Stimulated activated CD8-positive, alpha-beta memory T cell treated with anti-CD3 and anti-CD28 coated beads, Interleukin-4, amount 100 ng/mL, for 48 hours (primary cell): Measurements from ENCODE around the gene ZC3H8.
A peak's percentile ranks its signal among the peaks of the same experiment; 100 is the strongest.

Experiments used
- DNase-seq: peaks from one replicate; pipeline ENCODE4 v3.0.0-alpha.2; 2020

Gene ZC3H8

DNA sequence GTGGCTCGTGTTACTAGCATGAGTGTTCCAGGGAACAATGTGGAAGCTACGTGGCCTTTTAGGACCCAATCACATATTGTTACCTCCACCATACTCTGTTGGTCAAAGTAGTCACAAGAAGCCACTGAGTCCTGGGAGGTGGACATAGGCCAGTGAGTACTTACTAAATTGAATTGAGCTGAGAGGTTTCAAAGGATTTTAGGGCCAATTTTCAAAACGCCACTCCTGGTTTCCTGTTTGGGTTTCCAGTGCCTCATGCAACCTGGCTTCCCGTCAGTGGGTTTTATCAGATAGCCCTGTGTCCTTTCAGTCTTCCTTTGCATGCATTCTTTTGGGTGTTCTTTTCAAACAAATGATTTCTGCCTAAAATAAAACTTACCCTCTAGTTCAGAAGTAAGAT is 60.4 kb downstream of the ZC3H8 start:
- no peak for DNase-seq

DNA sequence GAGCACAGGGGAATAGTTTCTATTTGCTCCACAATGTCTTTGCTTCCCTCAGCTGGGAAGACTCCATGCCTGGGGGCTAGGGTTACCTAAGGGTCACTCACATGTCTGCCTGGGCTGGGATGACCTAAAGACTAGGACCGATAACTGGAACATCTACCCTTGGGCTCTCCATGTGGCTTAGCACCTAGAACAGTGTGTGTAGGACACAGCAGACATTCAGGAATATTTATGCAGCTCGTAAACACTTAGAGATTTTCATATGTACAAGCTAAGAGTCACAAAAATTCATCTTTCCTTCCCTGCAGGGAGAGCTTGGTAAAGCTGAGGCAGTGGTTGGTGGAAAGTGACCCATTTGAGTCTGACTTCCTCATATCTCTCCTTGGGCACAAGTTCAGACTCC is 60.8 kb downstream of the ZC3H8 start:
- no peak for DNase-seq

DNA sequence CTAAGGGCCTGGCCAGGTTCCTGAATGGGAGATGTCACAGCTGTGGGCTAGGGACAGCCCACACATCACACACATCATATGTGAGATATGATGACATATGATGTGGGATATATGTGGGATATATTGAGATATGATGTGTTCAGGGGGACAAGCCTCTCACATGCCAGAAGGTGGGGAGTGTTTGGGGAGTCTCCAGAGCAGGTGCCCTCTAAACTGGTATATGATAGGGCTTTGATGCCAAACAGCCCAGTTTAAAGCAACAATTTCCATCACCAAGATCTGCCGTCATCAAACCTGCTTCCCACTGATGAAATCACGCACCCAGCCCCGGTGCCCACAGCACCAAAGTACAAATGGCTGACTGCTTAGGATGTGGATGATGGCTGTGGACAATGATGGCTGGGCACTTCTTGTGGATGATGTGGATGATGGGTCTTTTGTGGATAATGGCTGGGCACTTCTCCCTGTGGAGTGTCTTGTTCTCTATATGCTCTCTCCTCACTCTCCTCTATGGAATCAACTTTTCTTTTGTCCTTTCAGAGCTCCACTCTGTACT is 65.8 kb downstream of the ZC3H8 start:
- DNase-seq: no peak

GRCh38 chr2:112187805-112188596 is 66.8 kb downstream of the ZC3H8 start:
- DNase-seq: peak; percentile 82

DNA sequence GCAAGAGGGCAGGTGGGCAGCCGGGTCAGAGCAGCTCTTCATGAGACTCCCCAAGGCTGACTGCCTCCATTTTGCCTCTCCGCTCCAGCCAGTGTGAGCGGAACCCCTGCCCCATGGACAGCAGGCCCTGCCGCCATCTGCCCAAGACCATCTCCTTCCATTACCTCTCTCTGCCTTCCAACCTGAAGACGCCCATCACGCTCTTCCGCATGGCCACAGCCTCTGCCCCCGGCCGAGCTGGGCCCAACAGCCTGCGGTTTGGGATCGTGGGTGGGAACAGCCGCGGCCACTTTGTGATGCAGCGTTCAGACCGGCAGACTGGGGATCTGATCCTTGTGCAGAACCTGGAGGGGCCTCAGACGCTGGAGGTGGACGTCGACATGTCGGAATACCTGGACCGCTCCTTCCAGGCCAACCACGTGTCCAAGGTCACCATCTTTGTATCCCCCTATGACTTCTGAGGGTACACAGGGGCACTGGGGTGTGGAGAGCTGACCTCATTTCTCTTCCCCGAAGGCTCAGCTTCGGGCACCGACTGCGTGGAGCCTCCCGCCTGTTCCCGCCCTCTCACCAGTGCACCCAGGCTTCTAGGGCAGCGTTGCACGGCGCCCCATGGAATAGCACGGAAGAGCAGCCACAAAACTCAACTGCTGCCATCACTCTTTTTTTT is 67.7 kb downstream of the ZC3H8 start:
- no peak for DNase-seq

DNA sequence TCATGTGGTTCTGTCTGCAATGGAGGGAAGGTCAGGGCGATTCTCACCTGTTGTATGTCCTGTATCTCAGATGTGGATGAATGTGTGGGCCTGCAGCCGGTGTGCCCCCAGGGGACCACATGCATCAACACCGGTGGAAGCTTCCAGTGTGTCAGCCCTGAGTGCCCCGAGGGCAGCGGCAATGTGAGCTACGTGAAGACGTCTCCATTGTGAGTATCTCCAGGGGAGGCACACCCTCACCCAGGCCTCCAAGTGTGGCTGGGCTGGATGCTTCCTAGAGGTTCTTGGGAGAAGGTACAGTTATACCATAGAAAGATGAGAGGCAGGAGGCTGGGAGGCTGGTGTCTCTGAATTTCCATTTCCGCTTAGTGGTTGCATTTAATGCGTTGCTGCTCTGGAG is 69.7 kb downstream of the ZC3H8 start:
- no peak for DNase-seq

DNA sequence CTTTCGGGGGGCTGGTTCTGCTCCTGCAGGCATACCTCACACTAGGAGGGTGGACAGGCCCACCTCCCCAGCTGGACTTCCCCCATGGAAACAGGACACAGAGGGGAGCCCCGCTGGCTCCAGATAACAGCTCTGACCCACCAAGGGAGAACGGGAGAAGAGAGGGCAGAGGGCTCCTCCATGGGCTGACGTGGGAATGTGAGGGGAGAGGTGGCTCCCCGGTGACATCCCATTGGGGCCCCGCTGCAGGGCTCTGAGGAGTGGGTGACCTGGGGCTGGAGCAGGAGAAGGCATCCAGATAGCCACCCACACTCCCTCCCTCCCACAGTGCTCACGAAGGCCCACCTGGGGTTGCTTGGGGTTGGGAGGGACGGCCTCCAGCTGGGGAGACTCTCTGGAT is 70.7 kb downstream of the ZC3H8 start:
- no peak for DNase-seq

GRCh38 chr2:112183327-112184025 is 71.4 kb downstream of the ZC3H8 start:
- no peak for DNase-seq

DNA sequence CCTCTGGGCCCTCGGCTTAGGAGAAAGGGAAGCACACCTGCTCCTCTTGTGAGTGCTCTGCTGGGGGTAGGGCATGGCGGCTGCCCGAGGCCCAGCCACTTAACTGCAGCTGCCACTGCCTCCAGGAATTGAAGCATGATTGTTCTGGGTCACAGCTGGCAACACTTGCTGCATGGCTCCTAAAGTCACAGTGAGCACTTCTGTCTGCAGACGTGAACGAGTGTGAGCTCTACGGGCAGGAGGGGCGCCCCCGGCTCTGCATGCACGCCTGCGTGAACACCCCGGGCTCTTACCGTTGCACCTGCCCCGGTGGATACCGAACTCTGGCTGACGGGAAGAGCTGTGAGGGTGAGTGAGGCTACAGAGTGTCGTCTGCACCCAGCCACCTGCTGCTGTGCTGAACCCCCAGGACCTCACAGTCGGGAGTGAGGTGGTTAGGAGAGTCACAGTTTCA is 72.2 kb downstream of the ZC3H8 start:
- no peak for DNase-seq

DNA sequence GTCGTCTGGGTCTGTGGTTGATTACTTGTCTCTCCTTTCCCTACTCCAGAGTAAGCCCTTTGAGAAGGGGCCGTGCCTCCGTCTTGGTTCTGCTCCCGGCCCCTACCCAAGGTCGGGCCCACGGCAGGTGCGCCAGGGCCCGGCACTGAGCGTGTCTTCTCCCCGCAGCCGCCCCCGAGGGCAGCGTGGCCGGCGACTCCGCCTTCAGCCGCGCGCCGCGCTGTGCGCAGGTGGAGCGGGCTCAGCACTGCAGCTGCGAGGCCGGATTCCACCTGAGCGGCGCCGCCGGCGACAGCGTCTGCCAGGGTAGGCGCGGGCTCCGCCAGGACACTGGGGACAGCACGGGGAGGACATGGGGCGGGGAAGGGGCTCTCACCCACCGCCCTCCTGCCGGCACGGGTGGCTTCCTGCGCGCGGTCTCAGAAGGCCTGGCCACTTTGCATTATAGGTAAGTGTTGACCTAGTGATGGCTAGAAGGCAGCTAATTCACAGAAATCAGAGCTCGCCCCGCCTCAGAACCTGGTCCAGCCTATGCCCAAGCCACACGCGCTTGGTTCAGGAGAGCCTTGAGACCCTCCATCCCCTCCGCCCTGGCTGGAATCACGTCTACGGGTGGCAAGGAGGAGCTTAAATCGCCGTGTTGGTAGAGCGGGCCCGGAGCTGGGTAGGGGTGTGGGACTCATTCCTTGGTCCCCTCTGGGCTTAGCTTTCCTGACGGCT is 73.1 kb downstream of the ZC3H8 start:
- DNase-seq: no peak

DNA sequence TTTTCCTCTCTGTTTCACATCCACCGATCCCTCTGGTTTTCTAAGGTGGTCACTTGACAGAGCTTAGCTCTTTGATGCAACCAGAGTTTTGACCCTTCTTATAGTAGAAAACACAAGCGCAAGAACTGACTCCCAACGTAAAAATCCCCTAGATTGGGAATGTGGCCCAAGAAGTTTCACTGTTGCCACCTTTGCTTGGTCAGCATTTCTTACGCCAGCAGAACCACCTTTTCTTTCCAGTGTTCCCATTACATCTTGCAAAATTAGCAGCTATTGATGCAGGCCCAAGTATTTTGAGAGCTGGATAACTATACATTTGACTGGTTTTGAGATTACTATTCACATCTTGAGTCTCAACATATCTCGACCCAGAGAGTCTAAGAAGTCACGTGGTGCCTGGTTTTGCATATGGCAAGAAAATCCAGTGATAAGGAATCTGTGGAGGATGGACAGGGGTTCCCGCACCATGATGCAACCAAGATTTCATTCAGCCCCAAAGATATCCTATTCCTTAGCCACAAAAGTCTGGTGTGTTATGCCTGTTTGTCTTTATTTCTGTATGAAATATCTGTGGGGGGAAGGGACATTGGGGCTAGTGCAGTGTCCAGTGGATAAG is 78.8 kb downstream of the ZC3H8 start:
- no peak for DNase-seq

- DNase-seq: no peak
Measured at GRCh38 chr2:112175333-112175732, 79.5 kb downstream of the ZC3H8 start.

- DNase-seq: no peak
Measured at GRCh38 chr2:112174383-112174782, 80.5 kb downstream of the ZC3H8 start.

GRCh38 chr2:112173646-112174319 is 81.1 kb downstream of the ZC3H8 start:
- no peak for DNase-seq

- no peak for DNase-seq
Measured at GRCh38 chr2:112170495-112170894, 84.3 kb downstream of the ZC3H8 start.

DNA sequence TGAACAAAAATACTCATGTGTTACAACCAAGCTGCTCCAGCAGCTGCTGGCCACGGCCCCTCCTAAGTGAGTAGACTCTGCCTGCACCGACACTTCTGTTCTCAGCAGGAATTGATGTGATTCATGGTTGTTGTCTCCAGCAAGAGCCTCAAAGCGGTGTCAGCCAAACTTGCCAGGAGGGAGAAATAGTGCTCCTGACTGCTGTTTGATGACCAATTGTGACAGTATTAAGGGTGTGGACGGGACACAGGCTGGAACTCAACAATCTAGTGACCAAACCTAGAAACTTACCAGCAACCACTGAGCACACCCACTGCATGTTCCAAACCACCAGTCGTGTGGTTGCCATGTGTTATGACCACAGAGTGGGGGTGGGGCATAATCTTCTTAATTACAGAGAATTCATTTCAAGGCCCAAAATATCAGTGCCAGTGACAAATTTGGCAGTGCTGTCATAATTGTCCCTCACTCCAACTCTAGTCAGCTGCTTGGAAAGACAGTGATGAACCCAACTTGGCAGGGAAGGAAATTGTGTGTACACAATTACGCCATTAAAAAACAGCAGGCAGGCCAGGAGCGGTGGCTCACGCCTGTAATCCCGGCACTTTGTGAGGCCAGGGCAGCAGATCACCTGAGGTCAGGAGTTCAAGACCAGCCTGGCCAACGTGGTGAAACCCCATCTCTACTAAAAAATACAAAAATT is 86.3 kb downstream of the ZC3H8 start:
- no peak for DNase-seq

DNA sequence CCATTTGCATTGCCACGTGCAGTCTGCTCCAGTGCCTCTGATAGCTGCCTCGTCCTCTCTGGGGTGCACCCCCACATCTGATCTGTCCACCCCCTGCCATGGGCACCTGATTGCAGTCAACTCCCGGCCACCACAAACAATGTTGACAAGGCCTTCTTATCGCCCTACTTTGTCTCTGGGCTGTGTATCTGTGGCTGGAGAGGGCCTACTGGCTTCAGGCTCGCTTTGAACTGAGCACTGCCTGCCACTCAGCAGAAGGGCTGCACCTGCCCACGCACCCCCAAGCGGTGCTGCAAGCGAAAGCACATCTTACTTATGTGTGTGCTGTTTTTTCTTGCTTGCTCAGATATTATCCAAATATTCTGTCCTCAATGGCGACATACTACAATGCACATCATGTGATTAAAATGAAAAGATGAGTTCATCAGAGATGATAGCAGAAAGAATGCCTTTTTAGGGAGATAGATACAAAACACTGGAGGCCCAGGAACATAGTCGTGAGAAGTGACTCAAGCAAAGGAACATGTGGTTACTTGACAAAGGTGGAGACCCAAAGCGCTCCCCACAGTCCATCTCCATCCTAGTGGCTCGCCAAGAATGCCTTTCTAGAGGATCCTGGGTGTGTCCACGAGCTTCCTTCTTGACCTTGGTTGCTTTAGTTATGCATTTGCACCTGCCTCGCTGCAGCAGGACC is 87.9 kb downstream of the ZC3H8 start:
- DNase-seq: no peak

DNA sequence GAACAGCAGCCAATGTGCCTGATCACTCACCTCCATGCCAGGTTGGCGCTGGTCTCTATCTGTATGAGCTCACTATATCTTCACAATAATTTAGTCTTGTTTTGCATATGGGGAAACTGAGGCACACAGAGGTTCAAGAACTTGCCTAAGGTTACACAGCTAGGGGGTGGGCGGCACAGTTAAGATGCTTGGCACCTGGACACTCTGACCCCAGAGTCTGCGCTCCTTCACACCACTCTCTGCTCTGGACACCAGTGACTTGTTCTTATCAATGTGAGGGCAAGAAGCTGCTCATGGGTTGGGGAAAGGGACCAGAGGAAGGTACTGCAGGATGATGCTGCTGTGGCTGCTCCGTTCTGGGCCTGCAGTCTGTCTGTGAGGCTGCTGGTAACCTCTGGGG is 89.5 kb downstream of the ZC3H8 start:
- no peak for DNase-seq

DNA sequence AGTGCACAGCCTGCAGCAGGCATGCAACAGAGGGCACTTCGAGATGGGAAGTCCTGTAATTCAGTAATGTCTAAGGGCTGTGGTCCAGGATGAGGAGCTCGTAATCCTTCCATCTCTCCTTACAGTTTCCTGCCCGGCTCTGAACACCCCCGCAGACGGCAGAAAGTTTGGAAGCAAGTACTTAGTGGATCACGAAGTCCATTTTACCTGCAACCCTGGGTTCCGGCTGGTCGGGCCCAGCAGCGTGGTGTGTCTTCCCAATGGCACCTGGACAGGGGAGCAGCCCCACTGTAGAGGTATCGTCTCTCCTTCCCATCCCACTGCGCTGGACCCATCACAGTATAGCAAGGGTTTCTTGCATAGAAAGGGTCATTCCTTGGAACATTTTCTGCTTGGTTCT is 90.0 kb downstream of the ZC3H8 start:
- DNase-seq: no peak

- no peak for DNase-seq
Measured at GRCh38 chr2:112163541-112163981, 91.3 kb downstream of the ZC3H8 start.

DNA sequence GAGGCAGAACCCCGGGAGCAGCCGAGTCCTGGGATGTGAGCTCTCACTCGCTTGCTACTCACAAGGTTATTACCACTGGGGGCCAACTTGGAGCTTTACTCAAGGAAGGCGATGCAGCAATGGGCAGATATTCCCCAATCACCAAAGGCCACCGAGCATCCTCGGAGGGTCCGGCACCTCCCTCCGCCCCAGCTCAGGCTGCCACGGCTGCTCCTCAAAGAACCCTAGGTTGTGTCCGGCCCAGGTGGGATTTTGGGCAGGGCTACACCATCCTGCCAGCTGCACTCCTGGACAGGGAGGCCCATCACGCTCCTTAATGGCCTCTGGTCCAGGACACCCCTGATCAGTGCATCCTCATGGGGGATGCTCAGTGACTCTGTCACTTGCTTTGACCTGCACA is 91.9 kb downstream of the ZC3H8 start:
- no peak for DNase-seq
